Epithelial cell of proximal tubule (primary cell): ENCODE measurements around the gene DIPK2B. TPM values are rescaled to one million over a fixed set of nuclear protein-coding genes. Genes with fewer than 3 reads are reported as not detected.
A peak's percentile ranks its signal among the peaks of the same experiment; 100 is the strongest.

Source experiments
- DNase-seq: peaks from one replicate; pipeline ENCODE4 v3.0.0-alpha.2; 2011; ENCODE audit warnings: low read depth
- H3K4me3 ChIP-seq: 2 replicates; pipeline ENCODE4 v1.5.1; 2011; ENCODE audit warnings: low read depth, mild to moderate bottlenecking, low read length
- CTCF ChIP-seq: conservative IDR thresholded peaks from 2 replicates; pipeline ENCODE4 v1.5.1; 2012; ENCODE audit warnings: low read depth, mild to moderate bottlenecking, low read length
- total RNA-seq: library from RNA; depleted of rRNA; stranded (reverse); fragments of >200 nt; gene quantifications from 2 replicates; pipeline ENCODE4 v1.2.3, GENCODE V29; 2015

DIPK2B gene
- total RNA-seq, 1 donor from 2014 or later: not detected

GRCh38 chrX:45191383-45191782 lies 9.3 kb downstream of the DIPK2B start:
- TF ChIP-seq CTCF: no peak
- no peak for DNase-seq
- H3K4me3 ChIP-seq: no peak overlapping the region

- H3K4me3 ChIP-seq: peak overlapping the region; percentile 58
- no peak for TF ChIP-seq CTCF
- no peak for DNase-seq
Observed at GRCh38 chrX:45187731-45188130, 12.9 kb downstream of the DIPK2B start.

- DNase-seq: no peak
- no peak for TF ChIP-seq CTCF
- no peak overlapping the region for H3K4me3 ChIP-seq
Observed at GRCh38 chrX:45186643-45187026, 14.0 kb downstream of the DIPK2B start.

- no peak for TF ChIP-seq CTCF
- H3K4me3 ChIP-seq: no peak overlapping the region
- no peak for DNase-seq
Observed at GRCh38 chrX:45184211-45184610, 16.5 kb downstream of the DIPK2B start.

- TF ChIP-seq CTCF: no peak
- no peak overlapping the region for H3K4me3 ChIP-seq
- DNase-seq: peak; percentile 74
Observed at GRCh38 chrX:45172890-45173289, 27.8 kb downstream of the DIPK2B start.

GRCh38 chrX:45166781-45167180 lies 33.9 kb downstream of the DIPK2B start:
- peak; percentile 40 for DNase-seq
- no peak overlapping the region for H3K4me3 ChIP-seq
- no peak for TF ChIP-seq CTCF

- no peak for DNase-seq
- H3K4me3 ChIP-seq: no peak overlapping the region
- TF ChIP-seq CTCF: no peak
Observed at GRCh38 chrX:45165726-45166125, 35.0 kb downstream of the DIPK2B start.
